Sigmoid colon (tissue), 7 donors: Measurements from ENCODE around the gene INAFM1. TPM values are rescaled to one million over a fixed set of nuclear protein-coding genes. Genes with fewer than 3 reads are reported as not detected.

Experiments
- DNase-seq: peaks from one replicate; pipeline ENCODE4 v3.0.0-alpha.2; 2019
- H3K27ac ChIP-seq, 4 donors: fragments of 200-600 bp; sonication (generic); one replicate each; pipeline ENCODE4 v1.5.1; 2016 to 2019; ENCODE audit warnings: mild to moderate bottlenecking in 1 of 4
- H3K27me3 ChIP-seq, 3 donors: fragments of 200-600 bp; sonication (generic); one replicate each; pipeline ENCODE4 v1.5.1; 2019; ENCODE audit warnings: mild to moderate bottlenecking in 1 of 3
- H3K36me3 ChIP-seq, 4 donors: fragments of 200-600 bp; sonication (generic); one replicate each; pipeline ENCODE4 v1.5.1; 2016 to 2019
- H3K4me1 ChIP-seq, 4 donors: fragments of 200-600 bp; sonication (generic); one replicate each; pipeline ENCODE4 v1.5.1; 2017 to 2019
- H3K4me3 ChIP-seq, 4 donors: fragments of 200-600 bp; sonication (generic); one replicate each; pipeline ENCODE4 v1.5.1; 2017 to 2019; ENCODE audit warnings: mild to moderate bottlenecking in 2 of 4, moderate library complexity in 1 of 4
- H3K9me3 ChIP-seq, 4 donors: fragments of 200-600 bp in 3 of 4; sonication (generic) in 3 of 4; one replicate each; pipeline versions ENCODE4 v1.5.1 to v1.6.1; 2013 to 2019
- EP300 ChIP-seq, 4 donors: sonication (generic); formaldehyde crosslinking; IDR thresholded peaks; one replicate each; pipeline ENCODE4 v1.6.1; 2017; ENCODE audit warnings: antibody characterized with exemption in 4 of 4
- POLR2A ChIP-seq, 2 donors: fragments of 450-650 bp; IDR thresholded peaks; one replicate each; pipeline ENCODE4 v1.6.1; 2016; ENCODE audit warnings: antibody characterized with exemption in 2 of 2, mild to moderate bottlenecking in 2 of 2, moderate library complexity in 2 of 2
- POLR2AphosphoS5 ChIP-seq, 4 donors: sonication (generic); formaldehyde crosslinking; IDR thresholded peaks; one replicate each; pipeline ENCODE4 v1.6.1; 2017; ENCODE audit warnings: antibody characterized with exemption in 4 of 4
- WGBS, 2 donors: extraction: QIAGEN DNeasy Blood & Tissue Kit; methylation state at CpG; one replicate each; pipeline ENCODE4 v1.1.7; 2013; 5-methylcytosine and 5-hydroxymethylcytosine counted together
- intact Hi-C: fragments of 100-400 bp; cut with DNase I; formaldehyde crosslinking; loops from one replicate; pipeline ENCODE4 v1.15.1; 2023
- polyA plus RNA-seq, 3 donors: library from polyadenylated mRNA; stranded (reverse); fragments of 200-250 nt; gene quantifications; one replicate each; pipeline ENCODE4 v1.2.3, GENCODE V29; 2013
- total RNA-seq, 4 donors: library from RNA; depleted of rRNA; stranded (reverse); fragments of >200 nt; gene quantifications; one replicate each; pipeline ENCODE4 v1.1.0, GENCODE V29; 2016
- TF ChIP-seq, protein P1 (sequence below), 4 experiments: fragments of 450-650 bp in 3 of 4; fragments of 200-600 bp in 1 of 4; IDR thresholded peaks; one replicate each; pipeline ENCODE4 v1.5.1; 2016 to 2019; ENCODE audit warnings: antibody characterized with exemption in 4 of 4, mild to moderate bottlenecking in 3 of 4, moderate library complexity in 2 of 4
- donor health status: healthy with polysubstance abuse.
- donor health status: Bipolar disorder and iron deficiency.
- donor health status: healthy.

INAFM1 gene
- total and polyA plus RNA-seq, 7 donors: 3.0 to 16.3 (median 10.7) TPM

DNA sequence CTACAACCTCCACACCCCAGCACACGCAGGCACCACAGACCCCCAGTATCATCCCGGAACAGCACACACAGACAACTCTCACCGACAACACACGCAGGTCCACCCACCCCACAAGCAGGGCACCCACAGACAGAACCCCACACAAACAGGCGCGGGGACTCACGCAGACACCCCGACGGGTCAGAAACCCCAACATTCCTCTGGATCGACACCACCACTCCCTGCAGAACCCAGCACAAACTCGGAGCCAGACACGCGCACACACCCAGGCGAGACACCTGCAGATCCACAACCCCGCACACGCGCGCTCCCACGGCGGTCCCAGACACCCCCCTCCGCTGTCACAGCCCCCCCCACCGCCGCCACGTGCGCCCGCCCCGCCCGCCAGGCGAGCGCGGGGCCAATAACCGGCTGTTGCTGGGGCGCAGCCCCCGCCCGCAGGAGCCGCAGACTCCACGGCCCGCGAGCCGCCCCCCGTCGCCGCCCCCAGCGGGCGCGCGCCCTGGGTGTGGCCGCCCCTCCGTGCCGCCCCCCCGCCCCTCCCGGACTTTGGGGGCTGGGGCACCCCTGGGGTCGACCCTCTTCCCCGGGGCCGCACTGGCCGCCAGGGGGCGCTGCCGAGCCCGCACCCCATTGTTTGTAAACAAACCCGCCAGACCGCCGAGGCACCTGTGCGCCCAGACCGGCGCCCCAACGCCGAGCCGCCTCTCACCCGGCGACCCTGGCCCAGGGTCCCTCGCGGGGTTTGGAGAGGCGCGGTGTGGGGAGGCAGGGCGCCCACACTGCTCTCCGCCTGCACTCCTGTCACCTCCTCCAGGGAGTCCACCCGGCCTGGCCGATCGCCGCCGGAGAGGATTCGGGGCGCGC, 44.4 kb upstream of the INAFM1 start:
- Histone ChIP-seq H3K4me1 (peaks cover 0 to 57% (median 48%) of the 10 kb centered on the region in 4 donors), H3K36me3 (no peaks in the 10 kb centered on the region), H3K4me3 (peak overlapping the region; percentile 79 to 99 (median 87)), H3K9me3 (no peaks in the 10 kb centered on the region), H3K27ac (peak overlapping the region; percentile 99 to 100 (median 100)), H3K27me3 (no peaks in the 10 kb centered on the region)
- peak; percentile 84 for DNase-seq
- 1% methylated on average over 84 of the region's 84 CpGs for WGBS, 2 donors
- TF ChIP-seq, protein P1, sequence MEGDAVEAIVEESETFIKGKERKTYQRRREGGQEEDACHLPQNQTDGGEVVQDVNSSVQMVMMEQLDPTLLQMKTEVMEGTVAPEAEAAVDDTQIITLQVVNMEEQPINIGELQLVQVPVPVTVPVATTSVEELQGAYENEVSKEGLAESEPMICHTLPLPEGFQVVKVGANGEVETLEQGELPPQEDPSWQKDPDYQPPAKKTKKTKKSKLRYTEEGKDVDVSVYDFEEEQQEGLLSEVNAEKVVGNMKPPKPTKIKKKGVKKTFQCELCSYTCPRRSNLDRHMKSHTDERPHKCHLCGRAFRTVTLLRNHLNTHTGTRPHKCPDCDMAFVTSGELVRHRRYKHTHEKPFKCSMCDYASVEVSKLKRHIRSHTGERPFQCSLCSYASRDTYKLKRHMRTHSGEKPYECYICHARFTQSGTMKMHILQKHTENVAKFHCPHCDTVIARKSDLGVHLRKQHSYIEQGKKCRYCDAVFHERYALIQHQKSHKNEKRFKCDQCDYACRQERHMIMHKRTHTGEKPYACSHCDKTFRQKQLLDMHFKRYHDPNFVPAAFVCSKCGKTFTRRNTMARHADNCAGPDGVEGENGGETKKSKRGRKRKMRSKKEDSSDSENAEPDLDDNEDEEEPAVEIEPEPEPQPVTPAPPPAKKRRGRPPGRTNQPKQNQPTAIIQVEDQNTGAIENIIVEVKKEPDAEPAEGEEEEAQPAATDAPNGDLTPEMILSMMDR (IDR thresholded peaks at IDR 0.05): peak; percentile 34 to 94 (median 56)
- no peak for TF ChIP-seq POLR2A (IDR thresholded peaks at IDR 0.05)
- intact Hi-C loops: no loop called here

DNA sequence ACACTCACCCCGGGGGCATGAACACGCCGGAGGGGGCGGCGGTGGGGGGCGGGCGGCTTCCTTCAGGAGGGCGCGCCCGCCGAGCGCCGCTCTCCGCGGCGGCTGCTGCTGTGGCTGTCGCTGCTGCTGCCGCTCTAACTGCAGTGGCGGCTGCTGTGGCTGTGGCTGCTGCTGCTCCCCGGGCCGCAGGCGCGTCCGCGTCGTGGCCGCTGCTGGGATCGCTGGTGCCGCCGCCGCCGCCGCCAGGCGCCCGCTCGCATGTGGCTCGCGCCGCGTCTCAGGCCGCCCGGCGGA, 43.8 kb upstream of the INAFM1 start, which contains the start of gene BBC3:
TSS of gene BBC3 (minus strand) at position 279 of the 294 bp plus-strand sequence. CDS start 2,768 bp downstream, outside the sequence.
- no peaks in the 10 kb centered on the region for H3K9me3 ChIP-seq
- H3K36me3 ChIP-seq: no peaks in the 10 kb centered on the region
- intact Hi-C loops: no loop called here
- no peaks in the 10 kb centered on the region for H3K27me3 ChIP-seq
- peak within 1 kb of the TSS; percentile 99 to 100 (median 100) for H3K27ac ChIP-seq
- 1% methylated on average over 43 of the region's 43 CpGs for WGBS, 2 donors
- TF ChIP-seq, protein P1 (IDR thresholded peaks at IDR 0.05): no peak
- TF ChIP-seq POLR2AphosphoS5 (IDR thresholded peaks at IDR 0.05) (no peak), POLR2A (IDR thresholded peaks at IDR 0.05) (no peak)
- no peak for DNase-seq
- peaks cover 0 to 51% (median 42%) of the 10 kb centered on the region in 4 donors for H3K4me1 ChIP-seq
- peak within 1 kb of the TSS; percentile 79 to 99 (median 87) for H3K4me3 ChIP-seq

DNA sequence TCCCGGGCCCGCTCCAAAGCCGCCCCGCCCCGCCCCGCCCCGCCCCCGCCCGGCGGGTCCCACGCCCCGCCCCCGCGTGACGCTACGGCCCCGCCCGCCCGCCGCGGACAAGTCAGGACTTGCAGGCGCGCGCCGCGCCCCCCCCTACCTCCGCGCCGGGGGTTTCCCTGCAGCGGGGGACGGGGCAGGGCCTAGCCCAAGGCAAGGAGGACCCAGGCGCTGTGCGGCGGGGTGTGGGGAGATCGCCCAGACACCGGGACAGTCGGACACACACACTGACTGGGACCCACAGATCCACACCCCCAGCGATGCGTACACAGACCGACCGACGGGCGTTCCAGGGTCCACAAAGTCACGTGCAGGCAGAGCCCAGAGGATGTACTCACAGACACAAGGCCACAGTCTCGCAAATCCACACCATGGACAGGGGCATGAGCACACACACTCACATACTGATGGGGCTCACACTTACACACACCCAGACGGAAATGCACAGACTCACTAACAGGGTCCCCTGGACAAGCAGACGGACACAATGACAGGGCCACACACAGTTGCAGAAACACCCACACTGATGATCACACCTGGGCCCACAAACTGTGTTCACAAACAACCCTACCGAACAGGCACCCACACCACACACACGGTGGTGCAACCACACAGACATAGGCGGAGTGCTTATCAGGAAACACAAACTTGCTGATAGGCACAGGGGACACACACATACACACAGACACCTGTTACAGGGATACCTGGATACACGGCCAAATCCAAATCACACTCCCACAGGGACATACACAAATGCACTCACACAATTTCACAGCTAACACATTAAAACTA, 43.2 kb upstream of the INAFM1 start:
- peak; percentile 95 for DNase-seq
- H3K9me3 ChIP-seq: no peaks in the 10 kb centered on the region
- H3K4me3 ChIP-seq: peak overlapping the region; percentile 20 to 99 (median 87)
- H3K4me1 ChIP-seq: peaks cover 0 to 49% (median 40%) of the 10 kb centered on the region in 4 donors
- no peaks in the 10 kb centered on the region for H3K36me3 ChIP-seq
- intact Hi-C loops: no loop called here
- H3K27me3 ChIP-seq: no peaks in the 10 kb centered on the region
- H3K27ac ChIP-seq: peak overlapping the region; percentile 99 to 100 (median 100)
- TF ChIP-seq, protein P1 (IDR thresholded peaks at IDR 0.05): no peak
- TF ChIP-seq EP300 (IDR thresholded peaks at IDR 0.05): no peak
- TF ChIP-seq POLR2A (IDR thresholded peaks at IDR 0.05): peak in 1 of 2 donors; percentile 61
- peak in 3 of 4 donors; percentile 50 to 77 (median 72) for TF ChIP-seq POLR2AphosphoS5 (IDR thresholded peaks at IDR 0.05)
- WGBS, 2 donors: 2 to 5% methylated on average over 51 of the region's 51 CpGs

DNA sequence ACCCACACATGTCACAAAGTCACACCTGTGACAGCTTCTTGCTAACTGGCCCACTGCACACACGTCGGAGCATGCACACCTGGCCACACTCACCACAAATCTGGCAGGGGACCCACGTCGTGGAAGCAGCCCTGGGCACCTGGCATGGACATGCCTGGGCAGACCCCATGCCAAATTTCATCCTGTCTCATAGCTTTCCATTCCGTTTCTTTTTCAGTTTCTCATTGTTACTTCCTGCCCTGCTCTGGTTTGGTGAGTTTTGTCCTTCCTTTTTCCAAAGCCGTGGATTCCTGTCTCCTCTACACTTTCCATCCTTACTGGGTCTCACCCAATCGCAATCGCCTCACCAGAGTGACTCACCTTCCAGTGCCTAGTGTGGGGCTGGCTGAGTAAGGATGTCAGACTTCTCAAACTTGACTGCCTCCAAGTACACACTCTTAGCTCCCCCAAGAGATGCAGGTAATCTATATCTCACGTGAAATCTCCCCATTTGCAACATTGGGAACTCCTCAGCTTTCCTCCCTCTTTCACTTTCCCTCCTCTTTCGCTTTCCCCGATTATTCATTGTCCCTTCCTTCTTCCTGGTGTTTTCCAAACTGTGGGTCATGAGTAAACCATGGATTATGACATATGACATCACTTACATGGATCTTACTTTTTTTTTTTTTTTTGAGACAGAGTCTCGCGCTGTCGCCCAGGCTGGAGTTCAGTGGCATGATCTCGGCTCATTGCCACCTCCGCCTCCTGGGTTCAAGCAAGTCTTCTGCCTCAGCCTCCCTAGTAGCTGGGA, 42.1 kb upstream of the INAFM1 start:
- Histone ChIP-seq H3K4me3 (no peak overlapping the region), H3K4me1 (peaks cover 0 to 37% (median 28%) of the 10 kb centered on the region in 4 donors), H3K36me3 (no peaks in the 10 kb centered on the region), H3K27me3 (no peaks in the 10 kb centered on the region), H3K9me3 (no peaks in the 10 kb centered on the region), H3K27ac (peak overlapping the region; percentile 99 to 100 (median 100))
- 8 to 33% methylated on average over 16 of the region's 16 CpGs for WGBS, 2 donors
- no peak for DNase-seq
- TF ChIP-seq POLR2AphosphoS5 (IDR thresholded peaks at IDR 0.05) (peak in 1 of 4 donors; percentile 21), EP300 (IDR thresholded peaks at IDR 0.05) (no peak)
- intact Hi-C loops: no loop called here
